Suprapubic skin (tissue), 4 donors: Measurements from ENCODE around the gene SPTB. TPM values are rescaled to one million over a fixed set of nuclear protein-coding genes. Genes with fewer than 3 reads are reported as not detected.

Experiments used
- DNase-seq, 2 donors: peaks; one replicate each; pipeline ENCODE4 v3.0.0-alpha.2; 2019; ENCODE audit warnings: low spot score in 2 of 2
- H3K27ac ChIP-seq: fragments of 200-600 bp; sonication (generic); one replicate; pipeline ENCODE4 v1.5.1; 2019
- H3K27me3 ChIP-seq: fragments of 200-600 bp; sonication (generic); one replicate; pipeline ENCODE4 v1.5.1; 2019
- H3K36me3 ChIP-seq: fragments of 200-600 bp; sonication (generic); one replicate; pipeline ENCODE4 v1.5.1; 2019
- H3K4me1 ChIP-seq: fragments of 200-600 bp; sonication (generic); one replicate; pipeline ENCODE4 v1.5.1; 2019
- H3K4me3 ChIP-seq: fragments of 200-600 bp; sonication (generic); one replicate; pipeline ENCODE4 v1.5.1; 2019; ENCODE audit warnings: mild to moderate bottlenecking
- H3K9me3 ChIP-seq: fragments of 200-600 bp; sonication (generic); one replicate; pipeline ENCODE4 v1.5.1; 2019
- EP300 ChIP-seq: sonication (generic); formaldehyde crosslinking; IDR thresholded peaks from one replicate; pipeline ENCODE4 v1.6.1; 2017; ENCODE audit warnings: antibody characterized with exemption
- POLR2A ChIP-seq, 2 donors: fragments of 450-650 bp; IDR thresholded peaks; one replicate each; pipeline ENCODE4 v1.6.1; 2017; ENCODE audit warnings: antibody characterized with exemption in 2 of 2, mild to moderate bottlenecking in 2 of 2, moderate library complexity in 2 of 2
- POLR2AphosphoS5 ChIP-seq, 3 donors: sonication (generic); formaldehyde crosslinking; IDR thresholded peaks; one replicate each; pipeline ENCODE4 v1.6.1; 2017; ENCODE audit warnings: antibody characterized with exemption in 3 of 3
- WGBS: methylation state at CpG from one replicate; pipeline ENCODE4 v1.1.5; 2018; 5-methylcytosine and 5-hydroxymethylcytosine counted together
- total RNA-seq, 4 donors: library from RNA; depleted of rRNA; stranded (reverse); fragments of >200 nt; gene quantifications; one replicate each; pipeline ENCODE4 v1.1.0, GENCODE V29; 2016
- TF ChIP-seq, protein P1 (sequence below), 2 donors: fragments of 200-600 bp in 1 of 2; fragments of 450-650 bp in 1 of 2; sonication (generic) in 1 of 2; IDR thresholded peaks; one replicate each; pipeline ENCODE4 v1.5.1; 2016 to 2019; ENCODE audit warnings: antibody characterized with exemption in 2 of 2, mild to moderate bottlenecking in 1 of 2, moderate library complexity in 1 of 2

Gene SPTB
- total RNA-seq, 4 donors from 2014 or later, result 0.44 to 2.4 (median 0.54) TPM

DNA sequence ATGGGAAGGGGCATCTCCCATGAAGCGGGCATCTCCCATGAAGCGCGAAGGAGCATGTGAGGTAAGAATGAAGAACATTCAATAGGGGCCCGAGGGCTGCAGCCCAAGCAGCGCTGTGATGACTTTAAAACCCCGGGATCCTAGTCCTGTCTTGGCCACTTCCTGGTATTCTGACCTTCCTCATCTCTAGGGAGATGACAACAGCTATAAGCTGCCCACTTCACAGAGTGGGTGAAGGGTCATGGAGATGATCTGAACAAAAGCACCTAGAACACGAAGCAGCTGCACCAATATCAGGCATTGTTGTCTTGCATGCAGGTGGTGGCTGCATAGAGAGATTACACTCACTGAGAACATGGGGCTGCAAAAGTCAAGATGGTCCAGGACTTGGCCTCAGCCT is 64.5 kb downstream of the SPTB start:
- Histone ChIP-seq H3K4me3 (no peak overlapping the region), H3K36me3 (no peaks in the 10 kb centered on the region), H3K4me1 (no peaks in the 10 kb centered on the region), H3K9me3 (no peaks in the 10 kb centered on the region), H3K27me3 (peaks cover 7% of the 10 kb centered on the region), H3K27ac (no peak overlapping the region)
- 86% methylated on average over 7 of the region's 7 CpGs for WGBS
- no peak for DNase-seq
- TF ChIP-seq POLR2AphosphoS5 (IDR thresholded peaks at IDR 0.05), result no peak
- no peak for TF ChIP-seq POLR2A (IDR thresholded peaks at IDR 0.05)
- TF ChIP-seq, protein P1, sequence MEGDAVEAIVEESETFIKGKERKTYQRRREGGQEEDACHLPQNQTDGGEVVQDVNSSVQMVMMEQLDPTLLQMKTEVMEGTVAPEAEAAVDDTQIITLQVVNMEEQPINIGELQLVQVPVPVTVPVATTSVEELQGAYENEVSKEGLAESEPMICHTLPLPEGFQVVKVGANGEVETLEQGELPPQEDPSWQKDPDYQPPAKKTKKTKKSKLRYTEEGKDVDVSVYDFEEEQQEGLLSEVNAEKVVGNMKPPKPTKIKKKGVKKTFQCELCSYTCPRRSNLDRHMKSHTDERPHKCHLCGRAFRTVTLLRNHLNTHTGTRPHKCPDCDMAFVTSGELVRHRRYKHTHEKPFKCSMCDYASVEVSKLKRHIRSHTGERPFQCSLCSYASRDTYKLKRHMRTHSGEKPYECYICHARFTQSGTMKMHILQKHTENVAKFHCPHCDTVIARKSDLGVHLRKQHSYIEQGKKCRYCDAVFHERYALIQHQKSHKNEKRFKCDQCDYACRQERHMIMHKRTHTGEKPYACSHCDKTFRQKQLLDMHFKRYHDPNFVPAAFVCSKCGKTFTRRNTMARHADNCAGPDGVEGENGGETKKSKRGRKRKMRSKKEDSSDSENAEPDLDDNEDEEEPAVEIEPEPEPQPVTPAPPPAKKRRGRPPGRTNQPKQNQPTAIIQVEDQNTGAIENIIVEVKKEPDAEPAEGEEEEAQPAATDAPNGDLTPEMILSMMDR (IDR thresholded peaks at IDR 0.05), result no peak
- no peak for TF ChIP-seq EP300

- Histone ChIP-seq H3K4me1 (no peaks in the 10 kb centered on the region), H3K36me3 (no peaks in the 10 kb centered on the region), H3K27ac (no peak overlapping the region), H3K4me3 (no peak overlapping the region), H3K27me3 (no peaks in the 10 kb centered on the region), H3K9me3 (no peaks in the 10 kb centered on the region)
- TF ChIP-seq POLR2AphosphoS5 (IDR thresholded peaks at IDR 0.05) (no peak), POLR2A (IDR thresholded peaks at IDR 0.05) (no peak), EP300 (no peak)
- TF ChIP-seq, protein P1 (IDR thresholded peaks at IDR 0.05), result no peak
- 29% methylated on average over 8 of the region's 8 CpGs for WGBS
- no peak for DNase-seq
Measured at GRCh38 chr14:64812412-64812811, 67.3 kb downstream of the SPTB start.

GRCh38 chr14:64811676-64812075 is 68.0 kb downstream of the SPTB start:
- TF ChIP-seq POLR2A (IDR thresholded peaks at IDR 0.05) (no peak), EP300 (no peak), POLR2AphosphoS5 (IDR thresholded peaks at IDR 0.05) (no peak)
- TF ChIP-seq, protein P1 (IDR thresholded peaks at IDR 0.05), result no peak

DNA sequence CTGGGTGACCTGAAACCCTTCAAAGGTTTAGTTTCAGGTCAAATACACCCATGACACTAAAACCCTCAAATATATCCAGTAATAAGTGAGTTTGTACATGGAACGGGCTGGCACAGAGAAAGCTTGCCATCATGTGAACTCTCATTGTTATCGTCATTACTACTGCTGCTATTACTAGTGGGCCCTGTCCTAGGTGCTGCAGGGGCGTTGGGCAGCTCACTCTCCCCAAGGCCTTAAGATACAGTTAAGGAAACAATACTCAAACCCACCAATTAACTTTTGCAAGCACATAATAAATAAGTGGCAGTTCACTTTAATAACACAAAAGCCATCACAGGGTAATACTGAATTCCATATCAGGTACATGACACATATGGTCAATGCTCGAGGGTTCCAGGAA is 71.3 kb downstream of the SPTB start:
- no peaks in the 10 kb centered on the region for H3K4me1 ChIP-seq
- H3K27ac ChIP-seq, result no peak overlapping the region
- peaks cover 3% of the 10 kb centered on the region for H3K27me3 ChIP-seq
- no peaks in the 10 kb centered on the region for H3K36me3 ChIP-seq
- no peak for DNase-seq
- no peak for TF ChIP-seq POLR2AphosphoS5 (IDR thresholded peaks at IDR 0.05)
- TF ChIP-seq EP300, result no peak
- no peak for TF ChIP-seq POLR2A (IDR thresholded peaks at IDR 0.05)
- TF ChIP-seq, protein P1 (IDR thresholded peaks at IDR 0.05), result no peak
- H3K9me3 ChIP-seq, result no peaks in the 10 kb centered on the region
- 92% methylated on average over 4 of the region's 4 CpGs for WGBS
- no peak overlapping the region for H3K4me3 ChIP-seq

More at GRCh38 chr14:64811676-64812075, 68.0 kb downstream of the SPTB start:
- Histone ChIP-seq H3K36me3 (no peaks in the 10 kb centered on the region), H3K9me3 (no peaks in the 10 kb centered on the region), H3K4me3 (no peak overlapping the region), H3K27me3 (no peaks in the 10 kb centered on the region), H3K4me1 (no peaks in the 10 kb centered on the region), H3K27ac (no peak overlapping the region)
- DNase-seq, result no peak
- WGBS, result 29% methylated on average over 1 of the region's 1 CpG

GRCh38 chr14:64807551-64807950 is 72.2 kb downstream of the SPTB start:
- no peaks in the 10 kb centered on the region for H3K36me3 ChIP-seq
- H3K27me3 ChIP-seq, result peaks cover 3% of the 10 kb centered on the region
- no peak overlapping the region for H3K27ac ChIP-seq
- H3K4me1 ChIP-seq, result no peaks in the 10 kb centered on the region
- 78% methylated on average over 5 of the region's 5 CpGs for whole genome bisulfite sequencing
- no peak for TF ChIP-seq EP300
- no peak for TF ChIP-seq POLR2AphosphoS5 (IDR thresholded peaks at IDR 0.05)
- TF ChIP-seq POLR2A (IDR thresholded peaks at IDR 0.05), result no peak
- TF ChIP-seq, protein P1 (IDR thresholded peaks at IDR 0.05), result no peak
- H3K9me3 ChIP-seq, result no peaks in the 10 kb centered on the region
- DNase-seq, result no peak
- no peak overlapping the region for H3K4me3 ChIP-seq
